Measurements from ENCODE around the gene PRKAG3. TPM values are rescaled to one million over a fixed set of nuclear protein-coding genes. Genes with fewer than 3 reads are reported as not detected.
A peak's percentile ranks its signal among the peaks of the same experiment; 100 is the strongest.

Gene PRKAG3
- total RNA-seq, 1 experiment from 2014 or later, result not detected

DNA sequence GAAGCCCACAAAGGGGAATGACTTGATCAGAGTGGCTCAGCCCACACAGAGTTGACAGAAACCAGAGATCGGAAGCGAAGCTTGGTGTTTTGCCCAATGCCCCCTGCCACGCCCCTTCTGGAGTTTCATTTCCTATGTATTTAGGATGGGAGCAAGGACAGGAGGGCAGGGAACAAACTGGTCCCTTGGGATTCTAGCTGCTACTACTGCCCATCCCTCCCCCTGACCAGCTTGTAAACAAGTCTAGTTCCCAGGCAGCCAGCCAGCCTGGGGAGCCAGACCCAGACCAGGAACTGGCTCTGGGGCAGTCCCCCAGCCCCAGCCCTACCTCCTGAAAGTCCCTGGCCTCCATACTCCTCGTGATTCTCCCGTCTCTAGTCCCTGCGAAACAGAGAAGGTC lies 36.3 kb upstream of the PRKAG3 start:
- Mint-ChIP-seq H3K4me1 (ENCODE audit: low read depth, unreplicated experiment) (no peaks in the 10 kb centered on the region), H3K9me3 (ENCODE audit: unreplicated experiment) (no peaks in the 10 kb centered on the region), H3K27me3 (ENCODE audit: insufficient read depth, unreplicated experiment) (no peaks in the 10 kb centered on the region), H3K4me3 (ENCODE audit: unreplicated experiment) (no peak overlapping the region), H3K36me3 (ENCODE audit: insufficient read depth, unreplicated experiment) (peaks cover 40% of the 10 kb centered on the region), H3K27ac (ENCODE audit: unreplicated experiment) (no peak overlapping the region)
- no peaks in the 10 kb centered on the region for H3K36me3 ChIP-seq (ENCODE audit: control insufficient read depth, insufficient read depth, low read length)
- no peaks in the 10 kb centered on the region for H3K9me3 ChIP-seq
- no TSS peak for BruUV-seq (replicated peaks)
- ChIA-PET CTCF (interaction anchor here (1.4 kb wide), 1 partner anchor 31 kb away, joined by 4 read pairs; no protein-coding TSS in a partner anchor), POLR2A (no interaction called here)
- H3K4me3 ChIP-seq (ENCODE audit: low read depth, low read length), result no peak overlapping the region
- H3K27me3 ChIP-seq (replicated peaks; ENCODE audit: control insufficient read depth, insufficient read depth, low read length), result no peaks in the 10 kb centered on the region
- TF ChIP-seq, protein P1, sequence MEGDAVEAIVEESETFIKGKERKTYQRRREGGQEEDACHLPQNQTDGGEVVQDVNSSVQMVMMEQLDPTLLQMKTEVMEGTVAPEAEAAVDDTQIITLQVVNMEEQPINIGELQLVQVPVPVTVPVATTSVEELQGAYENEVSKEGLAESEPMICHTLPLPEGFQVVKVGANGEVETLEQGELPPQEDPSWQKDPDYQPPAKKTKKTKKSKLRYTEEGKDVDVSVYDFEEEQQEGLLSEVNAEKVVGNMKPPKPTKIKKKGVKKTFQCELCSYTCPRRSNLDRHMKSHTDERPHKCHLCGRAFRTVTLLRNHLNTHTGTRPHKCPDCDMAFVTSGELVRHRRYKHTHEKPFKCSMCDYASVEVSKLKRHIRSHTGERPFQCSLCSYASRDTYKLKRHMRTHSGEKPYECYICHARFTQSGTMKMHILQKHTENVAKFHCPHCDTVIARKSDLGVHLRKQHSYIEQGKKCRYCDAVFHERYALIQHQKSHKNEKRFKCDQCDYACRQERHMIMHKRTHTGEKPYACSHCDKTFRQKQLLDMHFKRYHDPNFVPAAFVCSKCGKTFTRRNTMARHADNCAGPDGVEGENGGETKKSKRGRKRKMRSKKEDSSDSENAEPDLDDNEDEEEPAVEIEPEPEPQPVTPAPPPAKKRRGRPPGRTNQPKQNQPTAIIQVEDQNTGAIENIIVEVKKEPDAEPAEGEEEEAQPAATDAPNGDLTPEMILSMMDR (IDR thresholded peaks at IDR 0.05; ENCODE audit: insufficient read depth in 1 of 2, low read depth in 1 of 2, low read length in 1 of 2, severe bottlenecking in 1 of 2, unreplicated experiment in 1 of 2), result no peak
- no peak for DNase-seq
- H3K4me1 ChIP-seq, result peaks cover 6% of the 10 kb centered on the region; the same call in 1 of the 2 replicates
- intact Hi-C loops (cut with micrococcal nuclease; ENCODE audit: unreplicated experiment), result no loop called here

DNA sequence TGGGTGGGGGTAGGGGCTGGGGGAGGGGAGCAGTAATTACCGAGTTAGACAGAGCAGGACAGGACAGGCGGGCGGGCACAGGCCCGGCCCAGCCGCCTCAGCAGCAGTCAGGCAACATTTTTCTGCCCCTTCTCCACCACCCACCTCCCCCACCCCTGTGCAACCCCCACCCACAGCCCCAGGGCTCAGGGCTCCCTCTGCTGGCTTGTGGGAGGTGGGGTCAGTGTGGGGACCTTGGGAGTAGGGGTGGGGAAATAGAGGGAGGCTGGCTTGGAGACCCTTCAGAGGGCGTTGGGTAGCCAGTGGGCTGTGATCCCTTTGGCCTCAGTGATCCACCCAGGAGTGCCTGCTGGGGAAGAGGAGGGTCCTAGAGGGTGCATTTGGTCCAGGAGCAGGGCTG lies 34.4 kb upstream of the PRKAG3 start:
- no peak for DNase-seq
- H3K27me3 Mint-ChIP-seq (ENCODE audit: insufficient read depth, unreplicated experiment), result peaks cover 5% of the 10 kb centered on the region
- POLR2A ChIA-PET, result no interaction called here
- Histone ChIP-seq H3K36me3 (ENCODE audit: control insufficient read depth, insufficient read depth, low read length) (no peaks in the 10 kb centered on the region), H3K9me3 (no peaks in the 10 kb centered on the region), H3K27me3 (replicated peaks; ENCODE audit: control insufficient read depth, insufficient read depth, low read length) (no peaks in the 10 kb centered on the region), H3K4me3 (ENCODE audit: low read depth, low read length) (no peak overlapping the region), H3K4me1 (peaks cover 12% of the 10 kb centered on the region)
- TF ChIP-seq, protein P1 (IDR thresholded peaks at IDR 0.05; ENCODE audit: insufficient read depth in 1 of 2, low read depth in 1 of 2, low read length in 1 of 2, severe bottlenecking in 1 of 2, unreplicated experiment in 1 of 2), result peak in 1 of 2 experiments; percentile 14
- intact Hi-C loops (cut with micrococcal nuclease; ENCODE audit: unreplicated experiment), result no loop called here
- CTCF ChIA-PET, result interaction anchor here (0.8 kb wide), 1 partner anchor 10 kb away, joined by 3 read pairs; no protein-coding TSS in a partner anchor
- H3K9me3 Mint-ChIP-seq (ENCODE audit: unreplicated experiment), result no peaks in the 10 kb centered on the region
- H3K27ac Mint-ChIP-seq (ENCODE audit: unreplicated experiment), result no peak overlapping the region
- H3K4me3 Mint-ChIP-seq (ENCODE audit: unreplicated experiment), result no peak overlapping the region
- H3K36me3 Mint-ChIP-seq (ENCODE audit: insufficient read depth, unreplicated experiment), result peaks cover 39% of the 10 kb centered on the region
- H3K4me1 Mint-ChIP-seq (ENCODE audit: low read depth, unreplicated experiment), result peaks cover 10% of the 10 kb centered on the region
- BruUV-seq (replicated peaks), result no TSS peak

DNA sequence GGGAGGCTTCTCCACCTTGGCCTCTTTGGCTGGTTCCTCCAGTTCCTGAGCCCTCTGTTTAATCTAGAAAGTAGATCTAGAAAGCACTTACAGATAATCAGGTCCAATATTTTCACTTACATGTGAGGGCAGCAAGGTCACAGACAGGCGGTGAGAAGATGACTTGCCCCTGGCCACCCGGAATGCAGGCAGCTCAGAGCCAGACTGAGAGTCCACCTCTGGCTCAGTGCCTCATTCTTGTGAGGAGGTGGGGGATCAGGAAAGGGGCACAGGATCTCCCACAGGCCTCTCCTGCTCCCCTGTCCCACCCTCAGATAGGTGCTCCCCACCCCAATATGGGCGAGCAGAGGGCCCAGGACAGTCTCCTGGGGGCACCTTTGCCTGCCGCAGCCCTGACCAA lies 33.8 kb upstream of the PRKAG3 start:
- H3K4me1 ChIP-seq, result peaks cover 13% of the 10 kb centered on the region
- TF ChIP-seq, protein P1 (IDR thresholded peaks at IDR 0.05; ENCODE audit: insufficient read depth in 1 of 2, low read depth in 1 of 2, low read length in 1 of 2, severe bottlenecking in 1 of 2, unreplicated experiment in 1 of 2), result no peak
- H3K36me3 Mint-ChIP-seq (ENCODE audit: insufficient read depth, unreplicated experiment), result peaks cover 43% of the 10 kb centered on the region
- H3K27me3 Mint-ChIP-seq (ENCODE audit: insufficient read depth, unreplicated experiment), result peaks cover 5% of the 10 kb centered on the region
- BruUV-seq (replicated peaks), result no TSS peak
- H3K36me3 ChIP-seq (ENCODE audit: control insufficient read depth, insufficient read depth, low read length), result no peaks in the 10 kb centered on the region
- peaks cover 13% of the 10 kb centered on the region for H3K4me1 Mint-ChIP-seq (ENCODE audit: low read depth, unreplicated experiment)
- no peaks in the 10 kb centered on the region for H3K9me3 ChIP-seq
- H3K27me3 ChIP-seq (replicated peaks; ENCODE audit: control insufficient read depth, insufficient read depth, low read length), result no peaks in the 10 kb centered on the region
- no peak overlapping the region for H3K4me3 ChIP-seq (ENCODE audit: low read depth, low read length)
- ChIA-PET CTCF (interaction anchor here (0.8 kb wide), 1 partner anchor 11 kb away, joined by 3 read pairs; no protein-coding TSS in a partner anchor), POLR2A (no interaction called here)
- H3K27ac Mint-ChIP-seq (ENCODE audit: unreplicated experiment), result no peak overlapping the region
- peak in 1 of 2 experiments; percentile 32 for DNase-seq
- intact Hi-C loops (cut with micrococcal nuclease; ENCODE audit: unreplicated experiment), result no loop called here
- H3K4me3 Mint-ChIP-seq (ENCODE audit: unreplicated experiment), result no peak overlapping the region
- no peaks in the 10 kb centered on the region for H3K9me3 Mint-ChIP-seq (ENCODE audit: unreplicated experiment)
